K562 (cell line): Measurements from ENCODE around the gene RXRA. TPM values are rescaled to one million over a fixed set of nuclear protein-coding genes. Genes with fewer than 3 reads are reported as not detected.

ENCODE experiments used
- ARID3A ChIP-seq: IDR thresholded peaks from 2 replicates; pipeline ENCODE4 v1.6.1; 2012; ENCODE audit warnings: low read depth, low read length, improper control_type of control experiment, borderline replicate concordance
- HDAC1 ChIP-seq, 2 experiments: fragments of 450-650 bp; IDR thresholded peaks; 2 replicates each; pipeline ENCODE4 v1.6.1; 2016 to 2017; ENCODE audit warnings: inconsistent platforms in 1 of 2, mild to moderate bottlenecking in 1 of 2, moderate library complexity in 1 of 2
- HIVEP1 ChIP-seq: fragments of 250-450 bp; sonication (Bioruptor Pico); IDR thresholded peaks from 2 replicates; pipeline ENCODE4 v1.4.0; 2020; ENCODE audit warnings: mild to moderate bottlenecking
- MEF2D ChIP-seq: conservative IDR thresholded peaks from 2 replicates; pipeline ENCODE4 v1.6.1; 2016; ENCODE audit warnings: low read depth, missing genetic modification characterization, missing compliant biosample characterization
- MLX ChIP-seq, 2 experiments: fragments of 450-650 bp in 1 of 2; sonication (generic) in 1 of 2; formaldehyde crosslinking; conservative IDR thresholded peaks; 2 replicates each; pipeline versions ENCODE4 v1.4.0 to v1.8.1; 2020 to 2022; ENCODE audit warnings: mild to moderate bottlenecking in 1 of 2, missing genetic modification reagents in 1 of 2
- MXI1 ChIP-seq: IDR thresholded peaks from 2 replicates; pipeline ENCODE4 v1.6.1; 2011; ENCODE audit warnings: low read depth, mild to moderate bottlenecking, improper control_type of control experiment, low read length
- NR1H2 ChIP-seq: sonication (generic); formaldehyde crosslinking; IDR thresholded peaks from 2 replicates; pipeline ENCODE4 v1.4.0; 2020; ENCODE audit warnings: mild to moderate bottlenecking, missing genetic modification reagents
- NR3C1 ChIP-seq: sonication (generic); formaldehyde crosslinking; IDR thresholded peaks from 2 replicates; pipeline ENCODE4 v1.8.1; 2022; ENCODE audit warnings: missing genetic modification reagents
- NRF1 ChIP-seq, 2 experiments: fragments of 450-650 bp; IDR thresholded peaks in 1 of 2; conservative IDR thresholded peaks in 1 of 2; 2 replicates each; pipeline ENCODE4 v1.6.1; 2014; ENCODE audit warnings: mild to moderate bottlenecking in 2 of 2
- POLR3G ChIP-seq: IDR thresholded peaks from 2 replicates; pipeline ENCODE4 v1.6.1; 2011; ENCODE audit not compliant: insufficient read length, insufficient replicate concordance; ENCODE audit errors: extremely low read depth
- PTBP1 ChIP-seq: fragments of 200-400 bp; formaldehyde crosslinking; IDR thresholded peaks from 2 replicates; pipeline ENCODE4 v1.6.1; 2017; ENCODE audit warnings: low read depth, low read length
- RFX5 ChIP-seq: IDR thresholded peaks from 2 replicates; pipeline ENCODE4 v1.6.1; 2011; ENCODE audit warnings: low read depth, mild to moderate bottlenecking, improper control_type of control experiment, low read length
- SMC3 ChIP-seq: conservative IDR thresholded peaks from 2 replicates; pipeline ENCODE4 v1.6.1; 2011; ENCODE audit warnings: low read depth, low read length, improper control_type of control experiment; ENCODE audit not compliant: insufficient read depth
- TBL1XR1 ChIP-seq, 2 experiments: IDR thresholded peaks; 2 replicates each; pipeline ENCODE4 v1.6.1; 2012; ENCODE audit warnings: improper control_type of control experiment in 2 of 2, low read length in 2 of 2, mild to moderate bottlenecking in 1 of 2
- ZFX ChIP-seq: sonication (generic); formaldehyde crosslinking; IDR thresholded peaks from 2 replicates; pipeline ENCODE4 v1.8.0; 2022; ENCODE audit warnings: mild to moderate bottlenecking, missing genetic modification reagents, moderate library complexity
- ZNF165 ChIP-seq: fragments of 250-450 bp; sonication (Bioruptor Pico); IDR thresholded peaks from 2 replicates; pipeline ENCODE4 v1.4.0; 2020; ENCODE audit warnings: borderline replicate concordance
- ZNF24 ChIP-seq: fragments of 450-650 bp; IDR thresholded peaks from 2 replicates; pipeline ENCODE4 v1.6.1; 2016
- ZNF3 ChIP-seq: fragments of 250-450 bp; sonication (Bioruptor Pico); IDR thresholded peaks from 2 replicates; pipeline ENCODE4 v1.5.0; 2021; ENCODE audit warnings: mild to moderate bottlenecking, moderate library complexity
- ZNF507 ChIP-seq: conservative IDR thresholded peaks from 2 replicates; pipeline ENCODE4 v1.6.1; 2017; ENCODE audit warnings: missing genetic modification characterization, missing compliant biosample characterization
- ZNF512 ChIP-seq: IDR thresholded peaks from 2 replicates; pipeline ENCODE4 v1.6.1; 2016; ENCODE audit warnings: missing genetic modification characterization, missing compliant biosample characterization
- polyA plus RNA-seq, 8 experiments: library from polyadenylated mRNA; depleted of rRNA in 4 of 8; stranded (reverse) in 5 of 8; unstranded in 3 of 8; fragments of >200 nt; fragmentation: Nextera tagmentation in 2 of 8; fragmentation: Illumina TruSeq in 1 of 8; extraction: Ambion mirVana in 2 of 8; extraction: Trizol in 1 of 8; gene quantifications; 2 replicates each; pipeline versions ENCODE4 v1.2.1 to v1.2.3, GENCODE V29; 2011 to 2014; ENCODE audit warnings: inconsistent platforms in 1 of 8, missing spikeins in 1 of 8
- total RNA-seq, 7 experiments: library from RNA; depleted of rRNA in 6 of 7; stranded (reverse); fragments of >200 nt in 6 of 7; fragmentation: Illumina TruSeq in 2 of 7; extraction: Trizol in 2 of 7; gene quantifications; 2 replicates each; pipeline versions ENCODE4 v1.2.1 to v1.2.3, GENCODE V29; 2011 to 2021; ENCODE audit warnings: low replicate concordance in 1 of 7
- TF ChIP-seq, protein P1 (sequence below): sonication (generic); formaldehyde crosslinking; IDR thresholded peaks from 2 replicates; pipeline ENCODE4 v1.4.0; 2020; ENCODE audit warnings: mild to moderate bottlenecking, missing genetic modification reagents
- TF ChIP-seq, protein P2 (sequence below): fragments of 450-650 bp; IDR thresholded peaks from 2 replicates; pipeline ENCODE4 v1.6.1; 2016

Gene RXRA
- total and polyA plus RNA-seq, 9 of the 15 experiments (the other 6 are each of a cell fraction or from before 2014, with no cell fraction given): 0.35 to 23.6 (median 4.6) TPM

- TF ChIP-seq ZNF512 (tag) (no peak), TBL1XR1 (IDR thresholded peaks at IDR 0.05; ENCODE audit: low read length in 2 of 2) (no peak), ARID3A (no peak), MEF2D (no peak), MXI1 (0 out of 2 replicates have a peak, but pooled peaks have one; percentile 28), HIVEP1 (CRISPR knock-in tag) (no peak), POLR3G (no peak), ZNF3 (CRISPR knock-in tag) (no peak), HDAC1 (IDR thresholded peaks at IDR 0.05) (no peak), RFX5 (peak; percentile 92), SMC3 (peak; percentile 70), ZNF507 (tag) (no peak), ZFX (CRISPR knock-in tag) (no peak), ZNF165 (CRISPR knock-in tag) (no peak), PTBP1 (no peak), MLX (CRISPR knock-in tag; conservative IDR thresholded peaks at IDR 0.05) (no peak), ZNF24 (no peak), NR3C1 (CRISPR knock-in tag) (no peak), NRF1 (conservative IDR thresholded peaks at IDR 0.05 in 1 of 2, IDR thresholded peaks at IDR 0.05 in 1 of 2) (no peak), NR1H2 (CRISPR knock-in tag) (no peak)
- TF ChIP-seq, protein P1, sequence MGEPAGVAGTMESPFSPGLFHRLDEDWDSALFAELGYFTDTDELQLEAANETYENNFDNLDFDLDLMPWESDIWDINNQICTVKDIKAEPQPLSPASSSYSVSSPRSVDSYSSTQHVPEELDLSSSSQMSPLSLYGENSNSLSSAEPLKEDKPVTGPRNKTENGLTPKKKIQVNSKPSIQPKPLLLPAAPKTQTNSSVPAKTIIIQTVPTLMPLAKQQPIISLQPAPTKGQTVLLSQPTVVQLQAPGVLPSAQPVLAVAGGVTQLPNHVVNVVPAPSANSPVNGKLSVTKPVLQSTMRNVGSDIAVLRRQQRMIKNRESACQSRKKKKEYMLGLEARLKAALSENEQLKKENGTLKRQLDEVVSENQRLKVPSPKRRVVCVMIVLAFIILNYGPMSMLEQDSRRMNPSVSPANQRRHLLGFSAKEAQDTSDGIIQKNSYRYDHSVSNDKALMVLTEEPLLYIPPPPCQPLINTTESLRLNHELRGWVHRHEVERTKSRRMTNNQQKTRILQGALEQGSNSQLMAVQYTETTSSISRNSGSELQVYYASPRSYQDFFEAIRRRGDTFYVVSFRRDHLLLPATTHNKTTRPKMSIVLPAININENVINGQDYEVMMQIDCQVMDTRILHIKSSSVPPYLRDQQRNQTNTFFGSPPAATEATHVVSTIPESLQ (CRISPR knock-in tag): no peak
- TF ChIP-seq, protein P2, sequence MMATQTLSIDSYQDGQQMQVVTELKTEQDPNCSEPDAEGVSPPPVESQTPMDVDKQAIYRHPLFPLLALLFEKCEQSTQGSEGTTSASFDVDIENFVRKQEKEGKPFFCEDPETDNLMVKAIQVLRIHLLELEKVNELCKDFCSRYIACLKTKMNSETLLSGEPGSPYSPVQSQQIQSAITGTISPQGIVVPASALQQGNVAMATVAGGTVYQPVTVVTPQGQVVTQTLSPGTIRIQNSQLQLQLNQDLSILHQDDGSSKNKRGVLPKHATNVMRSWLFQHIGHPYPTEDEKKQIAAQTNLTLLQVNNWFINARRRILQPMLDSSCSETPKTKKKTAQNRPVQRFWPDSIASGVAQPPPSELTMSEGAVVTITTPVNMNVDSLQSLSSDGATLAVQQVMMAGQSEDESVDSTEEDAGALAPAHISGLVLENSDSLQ: peak; percentile 39
Observed at GRCh38 chr9:134449180-134449916, 123.1 kb downstream of the RXRA start (continued).
